ENCODE measurements around the gene CITED1.

DNA sequence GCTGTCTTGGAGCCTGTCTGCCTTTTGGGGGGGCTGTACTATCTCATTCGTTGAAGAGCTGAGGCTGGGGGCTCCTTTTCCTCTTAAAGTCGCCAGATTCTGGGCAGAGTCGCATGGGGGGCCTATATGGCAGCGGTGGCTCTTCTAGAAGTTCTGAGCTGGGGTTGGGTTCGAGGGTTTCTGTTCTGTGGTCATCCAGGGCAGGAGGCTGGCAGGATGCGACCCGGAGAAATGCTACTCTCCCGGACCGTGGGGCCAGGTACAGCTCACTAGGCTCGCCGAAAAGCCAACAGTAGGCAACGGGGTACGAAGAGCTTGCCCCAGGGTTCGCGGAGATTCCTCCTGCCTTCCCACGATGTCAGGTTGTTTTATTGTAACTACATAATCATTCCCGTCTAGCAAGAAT, 1.9 kb upstream of the CITED1 start:
- no peak for TF ChIP-seq CTCF (IDR thresholded peaks at IDR 0.05)
- no peak for TF ChIP-seq POLR2A (IDR thresholded peaks at IDR 0.05)
